Activated B cell treated with CpG ODN at 0.5 μM for 24 hours (primary cell): ENCODE results near the gene RAVER1. TPM values are rescaled to one million over a fixed set of nuclear protein-coding genes. Genes with fewer than 3 reads are reported as not detected.
A peak's percentile ranks its signal among the peaks of the same experiment; 100 is the strongest.

Experiments
- ATAC-seq: fragments of 200-7000 bp; cut with Tn5 transposase; one replicate; pipeline ENCODE4 v1.10.0; 2021; ENCODE audit warnings: low read depth, mild to moderate bottlenecking, moderate library complexity
- CTCF ChIA-PET: fragments of 350-600 bp; sonication (Branson Sonifier 250); formaldehyde crosslinking; loops from one replicate; lab custom pipeline; 2021; ENCODE audit warnings: antibody characterized with exemption; lab: Charles Lee
- POLR2A ChIA-PET: fragments of 350-600 bp; sonication (Branson Sonifier 250); formaldehyde crosslinking; loops from one replicate; lab custom pipeline; 2021; ENCODE audit warnings: antibody characterized with exemption; lab: Charles Lee
- DNase-seq: peaks from one replicate; pipeline ENCODE4 v3.0.0; 2022
- H3K27ac Mint-ChIP-seq: one replicate; pipeline ENCODE4 v1.8.0; 2020; ENCODE audit warnings: mixed read lengths
- H3K27me3 Mint-ChIP-seq: one replicate; pipeline ENCODE4 v1.8.0; 2021; ENCODE audit warnings: mixed read lengths
- H3K36me3 Mint-ChIP-seq: one replicate; pipeline ENCODE4 v1.8.0; 2021; ENCODE audit warnings: low read depth, mixed read lengths
- H3K4me1 Mint-ChIP-seq: one replicate; pipeline ENCODE4 v1.8.0; 2021; ENCODE audit warnings: mixed read lengths
- H3K4me3 Mint-ChIP-seq: one replicate; pipeline ENCODE4 v1.8.0; 2020; ENCODE audit warnings: mild to moderate bottlenecking, mixed read lengths
- H3K9me3 Mint-ChIP-seq: one replicate; pipeline ENCODE4 v1.8.0; 2020; ENCODE audit warnings: mixed read lengths
- intact Hi-C: fragments of 100-400 bp; cut with micrococcal nuclease; formaldehyde crosslinking; loops from one replicate; pipeline ENCODE4 v1.15.1; 2024
- total RNA-seq: library from RNA; stranded (reverse); gene quantifications from 2 replicates; pipeline ENCODE4 v1.2.3, GENCODE V29; 2022
- TF ChIP-seq, protein P1 (sequence below): fragments of 200-600 bp; IDR thresholded peaks from one replicate; pipeline ENCODE4 v1.8.0; 2022; ENCODE audit warnings: antibody characterized with exemption, mild to moderate bottlenecking

The RAVER1 gene
- total RNA-seq, 1 donor from 2014 or later = 80.8 TPM

DNA sequence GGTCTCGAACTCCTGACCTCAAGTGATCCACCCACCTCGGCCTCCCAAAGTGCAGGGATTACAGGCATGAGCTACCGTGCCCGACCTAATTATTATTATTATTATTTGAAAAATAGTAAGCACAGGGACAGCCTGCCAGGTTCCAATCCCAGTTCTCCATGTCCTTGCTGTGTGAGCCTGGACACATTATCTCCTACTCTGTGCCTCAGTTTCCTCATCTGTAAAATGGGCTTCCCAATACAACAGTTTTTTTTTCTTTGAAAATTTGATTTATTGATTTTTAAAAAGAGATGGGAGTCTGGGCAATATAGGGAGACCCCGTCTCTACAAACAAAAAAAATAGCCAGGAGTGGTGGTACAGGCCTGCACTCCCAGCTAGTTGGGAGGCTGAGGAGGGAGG lies 27.0 kb downstream of the RAVER1 start:
- Mint-ChIP-seq H3K9me3 (no peaks in the 10 kb centered on the region), H3K27me3 (peaks cover 2% of the 10 kb centered on the region), H3K4me3 (no peak overlapping the region), H3K27ac (no peak overlapping the region), H3K36me3 (peaks cover 7% of the 10 kb centered on the region), H3K4me1 (peaks cover 2% of the 10 kb centered on the region)
- CTCF ChIA-PET = no interaction called here
- POLR2A ChIA-PET = interaction anchor here (0.9 kb wide), 2 partner anchors 15 to 45 kb away, joined by 3 read pairs; no protein-coding TSS in a partner anchor
- no peak for ATAC-seq
- no peak for DNase-seq
- TF ChIP-seq, protein P1, sequence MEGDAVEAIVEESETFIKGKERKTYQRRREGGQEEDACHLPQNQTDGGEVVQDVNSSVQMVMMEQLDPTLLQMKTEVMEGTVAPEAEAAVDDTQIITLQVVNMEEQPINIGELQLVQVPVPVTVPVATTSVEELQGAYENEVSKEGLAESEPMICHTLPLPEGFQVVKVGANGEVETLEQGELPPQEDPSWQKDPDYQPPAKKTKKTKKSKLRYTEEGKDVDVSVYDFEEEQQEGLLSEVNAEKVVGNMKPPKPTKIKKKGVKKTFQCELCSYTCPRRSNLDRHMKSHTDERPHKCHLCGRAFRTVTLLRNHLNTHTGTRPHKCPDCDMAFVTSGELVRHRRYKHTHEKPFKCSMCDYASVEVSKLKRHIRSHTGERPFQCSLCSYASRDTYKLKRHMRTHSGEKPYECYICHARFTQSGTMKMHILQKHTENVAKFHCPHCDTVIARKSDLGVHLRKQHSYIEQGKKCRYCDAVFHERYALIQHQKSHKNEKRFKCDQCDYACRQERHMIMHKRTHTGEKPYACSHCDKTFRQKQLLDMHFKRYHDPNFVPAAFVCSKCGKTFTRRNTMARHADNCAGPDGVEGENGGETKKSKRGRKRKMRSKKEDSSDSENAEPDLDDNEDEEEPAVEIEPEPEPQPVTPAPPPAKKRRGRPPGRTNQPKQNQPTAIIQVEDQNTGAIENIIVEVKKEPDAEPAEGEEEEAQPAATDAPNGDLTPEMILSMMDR = no peak
- intact Hi-C loops = no loop called here

DNA sequence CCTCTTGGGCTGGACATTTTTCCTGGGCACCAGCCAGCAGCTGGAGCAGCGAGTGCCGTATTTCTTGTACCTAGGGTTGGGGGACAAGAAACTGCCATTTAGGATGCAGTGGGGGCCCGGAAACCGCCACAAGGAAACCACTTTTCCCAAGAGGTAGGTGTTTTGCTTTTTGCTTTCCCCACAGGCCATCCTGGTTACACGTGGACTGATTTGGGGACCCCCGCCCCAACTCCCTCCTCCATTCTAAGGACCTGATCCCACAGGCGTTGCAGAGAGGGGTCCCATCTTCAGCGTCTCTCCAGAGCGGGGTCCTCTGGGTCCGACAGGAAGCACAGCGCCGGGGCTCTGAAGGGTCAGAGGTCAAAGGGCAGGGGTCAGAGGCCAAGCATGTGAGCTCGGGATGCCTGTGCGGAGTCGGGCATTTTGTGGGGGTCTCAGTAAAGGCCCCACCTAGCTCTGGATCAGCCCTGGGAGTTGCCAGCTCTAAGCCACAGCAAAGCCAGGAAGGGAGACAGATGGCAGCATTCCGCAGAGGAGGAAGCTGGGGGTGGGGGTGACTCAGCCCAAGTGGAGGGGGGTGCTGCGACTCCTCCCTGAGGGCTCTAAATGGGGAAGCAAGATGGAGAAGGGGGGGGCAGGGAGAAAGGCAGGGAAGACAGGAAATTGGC lies 28.1 kb downstream of the RAVER1 start:
- ChIA-PET POLR2A (interaction anchor here (0.9 kb wide), 1 partner anchor 14 kb away, joined by 3 read pairs; no protein-coding TSS in a partner anchor), CTCF (no interaction called here)
- Mint-ChIP-seq H3K4me3 (no peak overlapping the region), H3K27ac (no peak overlapping the region), H3K27me3 (peaks cover 2% of the 10 kb centered on the region), H3K36me3 (peaks cover 5% of the 10 kb centered on the region), H3K4me1 (peaks cover 2% of the 10 kb centered on the region), H3K9me3 (no peaks in the 10 kb centered on the region)
- DNase-seq (no peak), ATAC-seq (no peak)
- intact Hi-C loops = no loop called here
- TF ChIP-seq, protein P1 = no peak

DNA sequence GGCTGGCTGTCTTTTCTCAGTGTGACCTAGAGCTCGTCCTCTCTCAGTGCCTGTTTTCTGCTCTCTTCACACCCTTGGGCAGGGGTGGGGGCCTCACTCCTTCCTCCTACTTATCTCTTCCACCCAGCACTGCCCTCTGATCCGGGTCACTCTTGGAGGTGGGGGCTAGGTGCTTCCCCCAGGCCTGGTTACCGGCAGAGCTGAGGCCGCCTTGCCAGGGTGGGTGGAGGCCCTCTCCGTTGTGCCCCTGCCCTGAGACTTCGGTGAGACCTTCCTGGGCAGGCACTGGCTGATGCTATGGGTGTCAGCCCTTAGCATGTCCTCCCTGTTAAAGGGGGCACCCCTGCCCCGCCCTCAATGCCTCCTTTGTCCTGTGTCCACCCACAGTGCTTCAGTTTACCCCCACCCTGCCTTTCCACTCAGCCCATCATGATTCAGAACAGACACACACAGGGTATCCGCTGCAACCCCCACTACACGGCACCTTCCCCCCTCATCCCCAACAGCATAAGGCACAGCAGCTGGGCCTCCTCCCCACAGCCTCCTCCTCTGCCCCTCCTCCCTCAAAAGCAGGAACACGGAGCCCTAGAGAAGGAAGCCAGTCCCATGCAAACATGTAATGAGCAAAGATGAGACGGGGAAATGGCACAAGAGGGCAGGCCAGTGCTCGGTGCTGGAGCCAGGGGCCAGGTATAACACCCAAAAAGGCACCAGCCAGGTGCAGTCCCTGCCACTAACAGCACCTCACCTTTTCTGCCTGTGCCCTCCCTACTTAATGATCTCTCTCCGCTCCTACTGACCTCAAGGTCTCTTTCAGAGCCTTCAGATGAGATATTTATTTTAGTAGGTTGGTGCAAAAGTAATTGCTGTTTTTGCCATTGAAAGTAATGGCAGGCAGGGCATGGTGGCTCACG lies 33.5 kb downstream of the RAVER1 start:
- no peak overlapping the region for H3K4me3 Mint-ChIP-seq
- intact Hi-C loops = no loop called here
- ChIA-PET POLR2A (interaction anchor here (0.7 kb wide), 1 partner anchor 10 kb away, joined by 6 read pairs; the partner anchor contains the start of gene ICAM5), CTCF (interaction anchor here (1.1 to 1.5 kb wide), 2 partner anchors 29 to 30 kb away, joined by 3 read pairs; partner anchors contain the start of gene ICAM1)
- H3K9me3 Mint-ChIP-seq = no peaks in the 10 kb centered on the region
- no peak overlapping the region for H3K27ac Mint-ChIP-seq
- H3K27me3 Mint-ChIP-seq = peaks cover 7% of the 10 kb centered on the region
- ATAC-seq (no peak), DNase-seq (no peak)
- H3K4me1 Mint-ChIP-seq = peaks cover 12% of the 10 kb centered on the region
- H3K36me3 Mint-ChIP-seq = no peaks in the 10 kb centered on the region
- TF ChIP-seq, protein P1 = no peak

DNA sequence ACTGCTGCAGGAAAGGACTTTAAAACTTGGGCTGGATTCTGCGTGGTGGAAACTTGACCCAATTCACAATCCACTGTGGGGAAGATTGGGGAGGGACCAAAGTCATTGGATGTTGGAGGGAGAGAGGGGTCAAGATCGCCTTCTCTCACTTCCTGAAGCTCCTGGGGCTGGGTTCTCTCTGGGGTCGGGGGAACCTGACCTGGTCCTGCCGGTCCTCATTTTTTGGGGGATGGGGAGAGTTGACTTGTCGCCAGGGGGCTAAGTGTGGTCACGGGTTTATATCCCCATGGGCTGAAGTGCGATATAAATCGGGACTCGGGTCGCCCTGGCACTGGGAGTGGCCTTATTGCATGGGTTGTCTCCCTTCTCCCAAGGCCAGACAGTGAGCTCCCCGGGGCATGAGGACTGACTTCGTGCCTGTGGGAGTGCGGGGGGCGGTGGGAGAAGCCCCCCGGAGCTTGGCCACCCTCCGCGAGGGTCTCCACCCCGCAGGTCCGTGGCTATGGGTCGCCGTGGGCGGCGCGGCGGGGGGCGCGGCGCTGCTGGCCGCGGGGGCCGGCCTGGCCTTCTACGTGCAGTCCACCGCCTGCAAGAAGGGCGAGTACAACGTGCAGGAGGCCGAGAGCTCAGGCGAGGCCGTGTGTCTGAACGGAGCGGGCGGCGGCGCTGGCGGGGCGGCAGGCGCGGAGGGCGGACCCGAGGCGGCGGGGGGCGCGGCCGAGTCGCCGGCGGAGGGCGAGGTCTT lies 37.3 kb downstream of the RAVER1 start:
- H3K27me3 Mint-ChIP-seq = peaks cover 27% of the 10 kb centered on the region
- intact Hi-C loops = loop anchor here (2.0 kb wide), 1 partner anchor 37 kb away; the partner anchor contains the start of gene RAVER1
- peak overlapping the region; percentile 57 for H3K27ac Mint-ChIP-seq
- H3K4me1 Mint-ChIP-seq = peaks cover 37% of the 10 kb centered on the region
- CTCF ChIA-PET = no interaction called here
- TF ChIP-seq, protein P1 = no peak
- peak overlapping the region; percentile 80 for H3K4me3 Mint-ChIP-seq
- POLR2A ChIA-PET = interaction anchor here (0.5 to 1.7 kb wide), 6 partner anchors 25 to 350 kb away, joined by 3 to 10 read pairs (median 4); partner anchors contain the start of gene ICAM1
- no peaks in the 10 kb centered on the region for H3K36me3 Mint-ChIP-seq
- H3K9me3 Mint-ChIP-seq = no peaks in the 10 kb centered on the region
- DNase-seq (no peak), ATAC-seq (no peak)
